Measurements from ENCODE around the gene PPFIA4. TPM values are rescaled to one million over a fixed set of nuclear protein-coding genes. Genes with fewer than 3 reads are reported as not detected.

Gene PPFIA4
- total RNA-seq, 1 experiment from 2014 or later, result not detected

GRCh38 chr1:203074610-203075009 lies 48.3 kb downstream of the PPFIA4 start:
- Histone ChIP-seq H3K36me3 (ENCODE audit: insufficient read depth, low read length) (no peaks in the 10 kb centered on the region), H3K4me2 (ENCODE audit: low read depth, low read length, poor library complexity, severe bottlenecking) (no peak overlapping the region)
- no peak for DNase-seq

GRCh38 chr1:203075236-203076030 lies 49.1 kb downstream of the PPFIA4 start:
- H3K36me3 ChIP-seq (ENCODE audit: insufficient read depth, low read length), result no peaks in the 10 kb centered on the region
- H3K4me3 ChIP-seq (ENCODE audit: low read length), result no peak overlapping the region
- H4K20me1 ChIP-seq (ENCODE audit: insufficient read depth, low read depth, low read length), result no peaks in the 10 kb centered on the region
- no peaks in the 10 kb centered on the region for H3K27me3 ChIP-seq (ENCODE audit: low read length)
- no peak for DNase-seq
- H3K4me1 ChIP-seq (ENCODE audit: low read length), result no peaks in the 10 kb centered on the region
- H3K4me2 ChIP-seq (ENCODE audit: low read depth, low read length, poor library complexity, severe bottlenecking), result no peak overlapping the region
- no peak overlapping the region for H2AFZ ChIP-seq (ENCODE audit: low read length)
- H3K27ac ChIP-seq (ENCODE audit: low read length), result no peak overlapping the region
- no peak overlapping the region for H3K9ac ChIP-seq (ENCODE audit: low read length)
- H3K79me2 ChIP-seq (ENCODE audit: low read length), result no peaks in the 10 kb centered on the region
- no peaks in the 10 kb centered on the region for H3K9me3 ChIP-seq (ENCODE audit: low read length)
- no peaks in the 10 kb centered on the region for H3K9me2 ChIP-seq (replicated peaks; ENCODE audit: insufficient read depth, low read length)

More at GRCh38 chr1:203074610-203075009, 48.3 kb downstream of the PPFIA4 start:
- Histone ChIP-seq H2AFZ (ENCODE audit: low read length) (no peak overlapping the region), H3K27ac (ENCODE audit: low read length) (no peak overlapping the region), H3K27me3 (ENCODE audit: low read length) (no peaks in the 10 kb centered on the region), H3K9me2 (replicated peaks; ENCODE audit: insufficient read depth, low read length) (no peaks in the 10 kb centered on the region), H3K4me3 (ENCODE audit: low read length) (no peak overlapping the region), H4K20me1 (ENCODE audit: insufficient read depth, low read depth, low read length) (no peaks in the 10 kb centered on the region), H3K9me3 (ENCODE audit: low read length) (no peaks in the 10 kb centered on the region), H3K9ac (ENCODE audit: low read length) (no peak overlapping the region), H3K4me1 (ENCODE audit: low read length) (no peaks in the 10 kb centered on the region), H3K79me2 (ENCODE audit: low read length) (no peaks in the 10 kb centered on the region)

GRCh38 chr1:203076031-203076511 lies 49.8 kb downstream of the PPFIA4 start:
- no peaks in the 10 kb centered on the region for H3K36me3 ChIP-seq (ENCODE audit: insufficient read depth, low read length)
- H3K27me3 ChIP-seq (ENCODE audit: low read length), result no peaks in the 10 kb centered on the region
- no peak overlapping the region for H3K4me2 ChIP-seq (ENCODE audit: low read depth, low read length, poor library complexity, severe bottlenecking)
- no peak overlapping the region for H3K27ac ChIP-seq (ENCODE audit: low read length)
- H3K79me2 ChIP-seq (ENCODE audit: low read length), result no peaks in the 10 kb centered on the region
- no peak for DNase-seq
- H3K4me1 ChIP-seq (ENCODE audit: low read length), result no peaks in the 10 kb centered on the region
- no peaks in the 10 kb centered on the region for H3K9me2 ChIP-seq (replicated peaks; ENCODE audit: insufficient read depth, low read length)
- no peaks in the 10 kb centered on the region for H3K9me3 ChIP-seq (ENCODE audit: low read length)
- no peak overlapping the region for H3K9ac ChIP-seq (ENCODE audit: low read length)
- no peaks in the 10 kb centered on the region for H4K20me1 ChIP-seq (ENCODE audit: insufficient read depth, low read depth, low read length)
- no peak overlapping the region for H2AFZ ChIP-seq (ENCODE audit: low read length)
- H3K4me3 ChIP-seq (ENCODE audit: low read length), result no peak overlapping the region

- H2AFZ ChIP-seq (ENCODE audit: low read length), result no peak overlapping the region
- no peaks in the 10 kb centered on the region for H3K36me3 ChIP-seq (ENCODE audit: insufficient read depth, low read length)
- H3K9ac ChIP-seq (ENCODE audit: low read length), result no peak overlapping the region
- no peaks in the 10 kb centered on the region for H3K79me2 ChIP-seq (ENCODE audit: low read length)
- H3K27me3 ChIP-seq (ENCODE audit: low read length), result no peaks in the 10 kb centered on the region
- no peaks in the 10 kb centered on the region for H4K20me1 ChIP-seq (ENCODE audit: insufficient read depth, low read depth, low read length)
- H3K27ac ChIP-seq (ENCODE audit: low read length), result no peak overlapping the region
- H3K9me3 ChIP-seq (ENCODE audit: low read length), result no peaks in the 10 kb centered on the region
- H3K9me2 ChIP-seq (replicated peaks; ENCODE audit: insufficient read depth, low read length), result no peaks in the 10 kb centered on the region
- no peaks in the 10 kb centered on the region for H3K4me1 ChIP-seq (ENCODE audit: low read length)
- no peak overlapping the region for H3K4me2 ChIP-seq (ENCODE audit: low read depth, low read length, poor library complexity, severe bottlenecking)
- no peak overlapping the region for H3K4me3 ChIP-seq (ENCODE audit: low read length)
- DNase-seq, result no peak
Observed at GRCh38 chr1:203077367-203077766, 51.1 kb downstream of the PPFIA4 start.

- H3K4me1 ChIP-seq (ENCODE audit: low read length), result 0 out of 2 replicates have a peak, but pooled peaks cover 3% of the 10 kb centered on the region
- H3K9me2 ChIP-seq (replicated peaks; ENCODE audit: insufficient read depth, low read length), result no peaks in the 10 kb centered on the region
- no peaks in the 10 kb centered on the region for H3K27me3 ChIP-seq (ENCODE audit: low read length)
- no peaks in the 10 kb centered on the region for H3K36me3 ChIP-seq (ENCODE audit: insufficient read depth, low read length)
- no peak overlapping the region for H3K4me2 ChIP-seq (ENCODE audit: low read depth, low read length, poor library complexity, severe bottlenecking)
- no peak overlapping the region for H2AFZ ChIP-seq (ENCODE audit: low read length)
- no peak for DNase-seq
- H3K9ac ChIP-seq (ENCODE audit: low read length), result no peak overlapping the region
- no peaks in the 10 kb centered on the region for H3K9me3 ChIP-seq (ENCODE audit: low read length)
- H4K20me1 ChIP-seq (ENCODE audit: insufficient read depth, low read depth, low read length), result no peaks in the 10 kb centered on the region
- H3K27ac ChIP-seq (ENCODE audit: low read length), result no peak overlapping the region
- no peaks in the 10 kb centered on the region for H3K79me2 ChIP-seq (ENCODE audit: low read length)
- H3K4me3 ChIP-seq (ENCODE audit: low read length), result no peak overlapping the region
Observed at GRCh38 chr1:203077956-203078355, 51.7 kb downstream of the PPFIA4 start.

- Histone ChIP-seq H3K4me2 (ENCODE audit: low read depth, low read length, poor library complexity, severe bottlenecking) (no peak overlapping the region), H3K27me3 (ENCODE audit: low read length) (no peaks in the 10 kb centered on the region), H3K9ac (ENCODE audit: low read length) (no peak overlapping the region), H3K4me1 (ENCODE audit: low read length) (0 out of 2 replicates have a peak, but pooled peaks cover 3% of the 10 kb centered on the region), H4K20me1 (ENCODE audit: insufficient read depth, low read depth, low read length) (no peaks in the 10 kb centered on the region), H3K9me3 (ENCODE audit: low read length) (no peaks in the 10 kb centered on the region), H3K79me2 (ENCODE audit: low read length) (no peaks in the 10 kb centered on the region), H3K9me2 (replicated peaks; ENCODE audit: insufficient read depth, low read length) (no peaks in the 10 kb centered on the region), H3K36me3 (ENCODE audit: insufficient read depth, low read length) (no peaks in the 10 kb centered on the region), H3K27ac (ENCODE audit: low read length) (no peak overlapping the region), H2AFZ (ENCODE audit: low read length) (no peak overlapping the region), H3K4me3 (ENCODE audit: low read length) (no peak overlapping the region)
- no peak for DNase-seq
Observed at GRCh38 chr1:203078478-203078877, 52.2 kb downstream of the PPFIA4 start.

GRCh38 chr1:203080456-203080855 lies 54.2 kb downstream of the PPFIA4 start:
- H3K79me2 ChIP-seq (ENCODE audit: low read length), result no peaks in the 10 kb centered on the region
- DNase-seq, result no peak
- H3K9me2 ChIP-seq (replicated peaks; ENCODE audit: insufficient read depth, low read length), result no peaks in the 10 kb centered on the region
- no peaks in the 10 kb centered on the region for H3K9me3 ChIP-seq (ENCODE audit: low read length)
- no peak overlapping the region for H3K27ac ChIP-seq (ENCODE audit: low read length)
- H3K27me3 ChIP-seq (ENCODE audit: low read length), result no peaks in the 10 kb centered on the region
- H3K4me3 ChIP-seq (ENCODE audit: low read length), result no peak overlapping the region
- 0 out of 2 replicates have a peak, but pooled peaks cover 3% of the 10 kb centered on the region for H3K4me1 ChIP-seq (ENCODE audit: low read length)
- no peak overlapping the region for H3K9ac ChIP-seq (ENCODE audit: low read length)
- no peak overlapping the region for H3K4me2 ChIP-seq (ENCODE audit: low read depth, low read length, poor library complexity, severe bottlenecking)
- H4K20me1 ChIP-seq (ENCODE audit: insufficient read depth, low read depth, low read length), result no peaks in the 10 kb centered on the region
- no peaks in the 10 kb centered on the region for H3K36me3 ChIP-seq (ENCODE audit: insufficient read depth, low read length)
- H2AFZ ChIP-seq (ENCODE audit: low read length), result no peak overlapping the region

GRCh38 chr1:203081465-203082230 lies 55.4 kb downstream of the PPFIA4 start:
- Histone ChIP-seq H3K4me2 (ENCODE audit: low read depth, low read length, poor library complexity, severe bottlenecking) (no peak overlapping the region), H3K4me3 (ENCODE audit: low read length) (no peak overlapping the region), H3K9me2 (replicated peaks; ENCODE audit: insufficient read depth, low read length) (no peaks in the 10 kb centered on the region), H3K4me1 (ENCODE audit: low read length) (0 out of 2 replicates have a peak, but pooled peaks cover 3% of the 10 kb centered on the region), H3K9ac (ENCODE audit: low read length) (no peak overlapping the region), H3K79me2 (ENCODE audit: low read length) (no peaks in the 10 kb centered on the region), H4K20me1 (ENCODE audit: insufficient read depth, low read depth, low read length) (no peaks in the 10 kb centered on the region), H2AFZ (ENCODE audit: low read length) (no peak overlapping the region), H3K27me3 (ENCODE audit: low read length) (no peaks in the 10 kb centered on the region), H3K36me3 (ENCODE audit: insufficient read depth, low read length) (no peaks in the 10 kb centered on the region), H3K27ac (ENCODE audit: low read length) (no peak overlapping the region), H3K9me3 (ENCODE audit: low read length) (no peaks in the 10 kb centered on the region)
- no peak for DNase-seq
